HUES6 (cell line): ENCODE measurements around the gene TMEM121.
"Not testable (repeated sequence)": the region's sequence is repeated elsewhere in the genome, so short reads cannot be mapped to it uniquely, and the experiment has no call there.

Experiments
- H3K27ac ChIP-seq: 2 replicates; pipeline ENCODE4 v1.7.0; 2013; ENCODE audit warnings: low read depth, mild to moderate bottlenecking, low read length, inconsistent platforms
- H3K27me3 ChIP-seq: 2 replicates; pipeline ENCODE4 v1.6.1; 2013; ENCODE audit warnings: low read length; ENCODE audit not compliant: control insufficient read depth, insufficient read depth
- H3K36me3 ChIP-seq: 2 replicates; pipeline ENCODE4 v1.6.1; 2013; ENCODE audit warnings: low read length; ENCODE audit not compliant: control insufficient read depth, insufficient read depth
- H3K4me1 ChIP-seq: 2 replicates; pipeline ENCODE4 v1.6.1; 2013; ENCODE audit warnings: low read length; ENCODE audit not compliant: control insufficient read depth, insufficient read depth
- H3K4me3 ChIP-seq: 2 replicates; pipeline ENCODE4 v1.5.1; 2013; ENCODE audit warnings: low read depth, low read length
- H3K9ac ChIP-seq: one replicate; pipeline ENCODE4 v1.6.1; 2013; ENCODE audit warnings: mild to moderate bottlenecking, low read length
- H3K9me3 ChIP-seq: 2 replicates; pipeline ENCODE4 v1.6.1; 2013; ENCODE audit warnings: low read depth, low read length; ENCODE audit not compliant: control insufficient read depth, insufficient read depth

Gene TMEM121

DNA sequence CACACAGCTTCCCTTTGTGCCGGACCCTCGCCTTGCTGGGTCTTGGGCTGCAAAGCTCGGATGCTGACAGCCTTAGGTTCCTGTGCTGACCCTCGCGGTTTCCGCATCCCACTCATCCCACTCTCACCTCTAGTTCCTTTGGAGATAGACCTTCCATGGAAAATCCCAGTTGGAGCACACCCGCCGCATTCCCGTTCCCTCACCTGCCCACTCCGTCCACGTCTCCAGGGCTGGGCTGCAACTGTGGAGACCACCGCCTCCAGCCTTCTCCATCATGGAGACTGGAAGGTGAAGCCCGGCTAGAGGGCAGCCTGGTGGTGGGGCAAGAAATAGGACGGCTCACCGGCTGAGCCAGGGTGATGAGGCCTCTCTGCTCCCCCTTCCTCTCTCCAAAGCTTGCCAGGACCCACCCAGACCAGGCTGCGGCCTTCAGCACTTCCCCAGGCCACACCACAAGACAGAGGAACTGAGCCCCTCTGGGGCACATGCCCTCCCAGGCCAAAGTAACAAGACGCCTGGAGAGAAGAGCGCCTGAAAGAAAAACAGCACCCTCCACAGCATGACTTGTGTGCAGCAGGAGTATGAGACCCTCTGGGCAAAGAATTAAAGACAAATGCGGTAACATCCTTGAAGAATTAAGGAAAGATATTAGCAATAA lies 15.0 kb downstream of the TMEM121 start:
- H3K27me3 ChIP-seq, result peaks cover 6% of the 10 kb centered on the region; the same call in 1 of the 2 replicates
- no peak overlapping the region for H3K9ac ChIP-seq
- H3K4me3 ChIP-seq, result no peak overlapping the region
- H3K4me1 ChIP-seq, result no peaks in the 10 kb centered on the region
- H3K36me3 ChIP-seq, result no peaks in the 10 kb centered on the region
- H3K9me3 ChIP-seq, result peaks cover 44% of the 10 kb centered on the region
- H3K27ac ChIP-seq, result no peak overlapping the region

DNA sequence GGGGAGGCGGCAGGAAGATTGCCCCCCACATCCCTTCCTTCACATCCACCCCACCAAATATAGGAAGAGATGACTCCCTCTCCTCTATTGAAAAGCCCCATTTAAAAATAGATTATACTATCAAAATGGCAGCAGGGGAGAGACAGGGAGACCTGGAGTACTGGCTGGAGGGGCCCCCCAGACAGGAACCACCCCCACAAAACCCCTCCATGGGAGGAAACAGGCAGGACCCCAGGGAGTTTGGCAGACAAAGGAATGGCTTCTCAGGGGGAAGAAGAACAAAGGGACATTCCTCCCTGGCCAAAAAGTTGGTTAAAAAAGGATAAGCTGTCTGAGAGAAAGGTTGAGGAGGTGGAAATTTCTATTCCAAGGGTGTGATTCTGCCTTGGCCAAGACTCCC lies 19.3 kb downstream of the TMEM121 start:
- H3K36me3 ChIP-seq, H3K4me3 ChIP-seq, H3K9ac ChIP-seq, H3K27ac ChIP-seq, H3K27me3 ChIP-seq, H3K4me1 ChIP-seq: not testable (repeated sequence)
- H3K9me3 ChIP-seq, result peaks cover 47% of the 10 kb centered on the region

DNA sequence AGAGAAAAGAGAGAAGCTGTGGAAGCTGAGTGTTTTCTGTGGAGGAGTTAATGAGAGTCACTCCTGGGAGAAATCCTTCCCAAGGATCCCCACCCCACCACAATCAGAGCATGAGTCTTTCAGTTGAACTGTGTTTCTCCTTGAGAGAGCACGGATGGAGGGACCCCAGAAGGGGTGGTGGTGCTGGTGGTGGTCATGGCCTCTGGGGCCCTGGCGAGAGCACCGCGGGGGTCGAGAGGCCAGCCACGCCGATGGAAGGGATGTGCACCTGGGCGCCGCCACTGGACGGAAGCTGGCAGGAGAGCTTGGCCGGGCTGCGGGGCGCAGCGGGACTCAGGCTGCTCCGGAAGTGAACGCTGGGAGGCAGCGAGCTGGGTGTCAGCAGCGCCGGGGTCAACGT lies 20.0 kb downstream of the TMEM121 start:
- H3K9me3 ChIP-seq, result peaks cover 43% of the 10 kb centered on the region
- not testable (repeated sequence) for H3K4me1 ChIP-seq, H3K9ac ChIP-seq, H3K36me3 ChIP-seq, H3K27ac ChIP-seq, H3K4me3 ChIP-seq, H3K27me3 ChIP-seq

- not testable (repeated sequence) for H3K36me3 ChIP-seq, H3K27me3 ChIP-seq, H3K27ac ChIP-seq, H3K9ac ChIP-seq, H3K4me1 ChIP-seq, H3K4me3 ChIP-seq
- H3K9me3 ChIP-seq, result peaks cover 41% of the 10 kb centered on the region
Measured at GRCh38 chr14:105547072-105547471, 20.7 kb downstream of the TMEM121 start.

- Histone ChIP-seq H3K36me3 (no peaks in the 10 kb centered on the region), H3K27me3 (no peaks in the 10 kb centered on the region), H3K9me3 (peaks cover 45% of the 10 kb centered on the region), H3K9ac (no peak overlapping the region), H3K27ac (no peak overlapping the region), H3K4me3 (no peak overlapping the region), H3K4me1 (no peaks in the 10 kb centered on the region)
Measured at GRCh38 chr14:105547741-105548169, 21.4 kb downstream of the TMEM121 start.

DNA sequence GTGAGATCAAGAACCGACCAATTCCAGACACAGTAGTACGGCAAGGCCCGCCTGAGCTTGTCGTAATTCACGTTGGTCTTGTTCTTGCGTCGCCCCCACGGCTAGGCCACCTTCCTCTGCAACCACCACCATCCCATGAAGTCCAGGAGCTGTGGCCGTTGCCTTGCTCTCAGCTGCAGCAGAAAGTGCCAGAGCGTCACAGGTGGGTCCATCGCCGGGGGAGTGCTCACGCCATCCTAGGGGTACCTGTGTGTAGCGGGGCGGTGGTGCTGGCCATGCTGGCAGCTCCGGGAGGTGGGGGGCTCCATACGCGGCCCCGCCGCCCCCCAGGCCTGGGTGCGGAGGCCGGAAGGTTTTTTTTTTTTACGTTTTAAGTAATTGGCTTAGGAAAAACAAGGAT lies 23.1 kb downstream of the TMEM121 start:
- Histone ChIP-seq H3K36me3 (no peaks in the 10 kb centered on the region), H3K9ac (no peak overlapping the region), H3K4me3 (no peak overlapping the region), H3K27ac (no peak overlapping the region), H3K27me3 (no peaks in the 10 kb centered on the region), H3K4me1 (no peaks in the 10 kb centered on the region), H3K9me3 (peaks cover 42% of the 10 kb centered on the region; the same call in 1 of the 2 replicates)

GRCh38 chr14:105554022-105554421 lies 27.6 kb downstream of the TMEM121 start:
- no peak overlapping the region for H3K27ac ChIP-seq
- H3K4me1 ChIP-seq, result no peaks in the 10 kb centered on the region
- no peaks in the 10 kb centered on the region for H3K36me3 ChIP-seq
- no peaks in the 10 kb centered on the region; the same call in 1 of the 2 replicates for H3K27me3 ChIP-seq
- no peak overlapping the region for H3K9ac ChIP-seq
- H3K9me3 ChIP-seq, result peaks cover 34% of the 10 kb centered on the region; the same call in 1 of the 2 replicates
- no peak overlapping the region for H3K4me3 ChIP-seq

DNA sequence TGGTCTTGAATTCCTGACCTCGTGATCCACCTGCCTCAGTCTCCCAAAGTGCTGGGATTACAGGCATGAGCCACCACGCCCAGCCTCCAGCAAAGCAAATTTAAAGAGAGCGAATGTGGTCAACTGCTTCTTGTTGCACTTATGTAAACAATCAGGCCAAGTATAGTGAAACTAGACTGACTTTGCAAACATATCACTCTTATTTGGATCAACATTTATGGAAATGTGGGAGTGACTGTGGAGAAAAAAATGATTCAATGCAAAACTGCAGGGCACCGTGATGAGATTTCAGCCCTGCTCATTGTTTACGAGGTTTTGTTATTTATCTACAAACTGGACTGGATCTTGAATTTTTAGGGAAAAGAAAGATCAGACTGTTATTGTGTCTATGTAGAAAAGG lies 28.1 kb downstream of the TMEM121 start:
- Histone ChIP-seq H3K4me3 (no peak overlapping the region), H3K36me3 (no peaks in the 10 kb centered on the region), H3K9me3 (peaks cover 29% of the 10 kb centered on the region; the same call in 1 of the 2 replicates), H3K9ac (no peak overlapping the region), H3K27me3 (no peaks in the 10 kb centered on the region; the same call in 1 of the 2 replicates), H3K4me1 (no peaks in the 10 kb centered on the region), H3K27ac (no peak overlapping the region)

DNA sequence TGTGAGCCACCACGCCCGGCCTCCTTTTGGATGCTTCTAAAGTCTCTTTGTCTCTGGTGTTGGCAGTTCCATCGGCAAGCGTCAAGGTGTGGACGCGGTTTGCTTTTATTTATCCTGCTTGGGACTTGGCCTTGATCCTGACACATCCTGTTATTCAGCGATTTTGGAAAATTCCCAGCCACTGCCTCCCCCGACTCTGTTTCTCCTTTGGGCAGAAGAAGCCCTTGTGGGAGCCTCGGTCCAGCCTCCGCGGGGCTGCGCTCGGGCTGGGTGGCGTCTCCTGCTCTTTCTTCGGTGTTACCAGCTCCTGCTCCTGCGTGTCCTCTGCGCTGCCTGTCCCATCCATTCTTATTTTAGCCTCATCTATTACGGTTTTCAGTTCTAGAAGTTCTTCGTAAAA lies 31.3 kb downstream of the TMEM121 start:
- not testable (repeated sequence) for H3K4me3 ChIP-seq, H3K27me3 ChIP-seq, H3K27ac ChIP-seq, H3K4me1 ChIP-seq, H3K9ac ChIP-seq, H3K36me3 ChIP-seq
- peaks cover 17% of the 10 kb centered on the region; the same call in 1 of the 2 replicates for H3K9me3 ChIP-seq

DNA sequence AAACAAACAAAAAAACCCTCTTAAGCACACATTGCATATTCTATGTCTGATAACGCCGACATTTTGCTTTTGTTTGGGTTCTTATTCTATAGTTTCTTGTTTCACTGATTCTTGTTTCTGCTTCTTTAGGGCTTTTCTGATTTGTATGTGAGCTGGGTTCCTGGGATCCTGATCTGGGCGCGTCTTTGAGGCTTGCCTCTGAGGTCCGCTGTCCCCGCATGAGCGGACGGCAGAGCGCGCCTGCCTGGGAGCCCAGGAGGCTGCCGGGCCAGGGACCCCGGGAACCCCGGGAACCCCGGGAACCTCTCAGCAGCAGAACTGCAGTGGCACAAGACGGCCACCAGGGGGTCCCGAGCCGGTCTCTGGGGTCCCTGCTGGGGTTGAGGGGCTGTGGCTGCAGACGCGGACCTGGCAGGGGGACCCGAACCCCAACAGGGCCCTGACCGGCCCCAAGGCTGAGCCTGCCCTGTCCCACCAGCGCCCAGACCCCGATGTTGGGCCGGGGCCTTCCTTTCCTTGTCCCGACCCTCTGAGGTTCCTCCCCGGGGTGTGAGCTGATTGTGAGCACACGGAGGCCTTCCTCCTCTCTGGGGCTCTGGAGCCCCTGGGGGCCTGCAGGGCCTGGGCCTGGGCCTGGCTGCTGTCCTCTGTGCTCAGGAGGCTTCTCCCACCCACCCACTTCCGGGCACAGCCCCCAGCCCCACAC lies 32.2 kb downstream of the TMEM121 start:
- not testable (repeated sequence) for H3K9ac ChIP-seq, H3K4me1 ChIP-seq, H3K27me3 ChIP-seq, H3K36me3 ChIP-seq, H3K4me3 ChIP-seq, H3K27ac ChIP-seq
- H3K9me3 ChIP-seq, result peaks cover 19% of the 10 kb centered on the region; the same call in 1 of the 2 replicates

DNA sequence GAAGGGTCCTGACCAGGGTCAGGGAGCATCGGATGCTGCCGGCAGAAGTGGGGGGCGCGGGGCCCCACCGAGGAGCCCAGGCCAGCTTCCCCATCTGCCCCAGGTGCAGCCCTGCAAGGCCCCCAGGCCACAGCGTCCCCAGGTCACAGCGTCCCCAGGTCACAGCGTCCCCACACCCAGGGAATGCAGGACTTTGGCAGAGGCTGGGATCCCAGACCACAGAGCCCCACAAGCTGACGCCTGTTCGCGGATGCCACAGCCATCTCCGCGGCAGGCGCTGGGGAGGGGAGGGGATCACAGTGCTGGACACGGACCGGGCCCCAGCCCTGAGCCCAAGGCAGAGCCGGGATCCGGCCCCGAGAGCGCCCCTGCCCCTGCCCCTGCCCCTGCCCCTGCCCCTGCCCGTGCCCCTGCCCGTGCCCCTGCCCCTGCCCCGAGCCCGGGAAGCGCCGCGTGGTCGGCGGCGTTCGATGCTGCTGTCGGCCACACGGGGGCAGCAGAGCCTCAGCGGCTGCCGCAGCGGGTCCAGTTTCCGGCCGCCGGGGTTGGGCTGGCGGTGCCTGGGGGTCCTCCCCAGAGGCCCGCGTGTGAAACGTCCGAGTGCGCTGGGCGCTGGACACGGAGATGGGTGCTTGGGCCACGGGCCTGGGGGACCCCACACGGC lies 33.1 kb downstream of the TMEM121 start:
- H3K4me3 ChIP-seq, H3K27me3 ChIP-seq, H3K36me3 ChIP-seq, H3K27ac ChIP-seq, H3K4me1 ChIP-seq, H3K9ac ChIP-seq: not testable (repeated sequence)
- peaks cover 17% of the 10 kb centered on the region; the same call in 1 of the 2 replicates for H3K9me3 ChIP-seq
